Vagina (tissue), 2 donors: ENCODE measurements around the gene HOXB9.

ENCODE experiments used
- CTCF ChIP-seq, 3 experiments: fragments of 450-650 bp in 2 of 3; fragments of 200-600 bp in 1 of 3; sonication (generic) in 1 of 3; IDR thresholded peaks; one replicate each; pipeline ENCODE4 v1.5.1; 2017 to 2019; ENCODE audit warnings: antibody characterized with exemption in 3 of 3, mild to moderate bottlenecking in 2 of 3, moderate library complexity in 2 of 3
- POLR2AphosphoS5 ChIP-seq, 2 donors: sonication (generic); formaldehyde crosslinking; IDR thresholded peaks; one replicate each; pipeline ENCODE4 v1.9.0; 2017; ENCODE audit warnings: antibody characterized with exemption in 2 of 2, mild to moderate bottlenecking in 2 of 2, low read depth in 1 of 2; ENCODE audit not compliant: insufficient read depth in 1 of 2

GRCh38 chr17:48598736-48599135 is 27.4 kb downstream of the HOXB9 start:
- TF ChIP-seq CTCF (IDR thresholded peaks at IDR 0.05) = no peak
- no peak for TF ChIP-seq POLR2AphosphoS5 (IDR thresholded peaks at IDR 0.05; ENCODE audit: insufficient read depth in 1 of 2, low read depth in 1 of 2)
